ENCODE data around the gene TAS2R30.
"Not testable (repeated sequence)": the region's sequence is repeated elsewhere in the genome, so short reads cannot be mapped to it uniquely, and the experiment has no call there.

TAS2R30 gene

GRCh38 chr12:11111213-11111612 lies 23.2 kb downstream of the TAS2R30 start:
- not testable (repeated sequence) for DNase-seq

GRCh38 chr12:11108862-11109261 lies 25.6 kb downstream of the TAS2R30 start:
- DNase-seq = no peak

- DNase-seq = no peak
Observed at GRCh38 chr12:11107719-11108118, 26.7 kb downstream of the TAS2R30 start.

- no peak for DNase-seq
Observed at GRCh38 chr12:11106288-11106687, 28.2 kb downstream of the TAS2R30 start.

GRCh38 chr12:11105546-11105945 lies 28.9 kb downstream of the TAS2R30 start:
- no peak for DNase-seq

- not testable (repeated sequence) for DNase-seq
Observed at GRCh38 chr12:11094910-11095309, 39.5 kb downstream of the TAS2R30 start.

- no peak for DNase-seq
Observed at GRCh38 chr12:11092128-11092527, 42.3 kb downstream of the TAS2R30 start, which contains the start of gene TAS2R43. TAS2R43 (minus strand) TSS chr12:11092313; CDS start chr12:11092229, 84 bp downstream.

GRCh38 chr12:11089246-11089645 lies 45.2 kb downstream of the TAS2R30 start:
- DNase-seq = no peak

- DNase-seq = no peak
Observed at GRCh38 chr12:11085419-11085818, 49.0 kb downstream of the TAS2R30 start.
